Cardiac fibroblast (primary cell): ENCODE measurements around the gene ANKS1B.
"Not testable (repeated sequence)": the region's sequence is repeated elsewhere in the genome, so short reads cannot be mapped to it uniquely, and the experiment has no call there.

Experiments used
- DNase-seq, 2 donors: peaks; one replicate each; pipeline versions ENCODE4 v3.0.0 to v3.0.0-alpha.2; 2010; ENCODE audit warnings: low read depth in 2 of 2
- H3K4me3 ChIP-seq, 2 donors: replicated peaks in 1 of 2; 1 replicate in 1 of 2; 2 replicates in 1 of 2; pipeline ENCODE4 v1.5.1; 2011; ENCODE audit warnings: low read depth in 2 of 2, low read length in 2 of 2, mild to moderate bottlenecking in 2 of 2, moderate library complexity in 1 of 2
- TF ChIP-seq, protein P1 (sequence below): IDR thresholded peaks from one replicate; pipeline ENCODE4 v1.5.1; 2011; ENCODE audit warnings: low read depth, mild to moderate bottlenecking, low read length, inconsistent platforms

ANKS1B gene

DNA sequence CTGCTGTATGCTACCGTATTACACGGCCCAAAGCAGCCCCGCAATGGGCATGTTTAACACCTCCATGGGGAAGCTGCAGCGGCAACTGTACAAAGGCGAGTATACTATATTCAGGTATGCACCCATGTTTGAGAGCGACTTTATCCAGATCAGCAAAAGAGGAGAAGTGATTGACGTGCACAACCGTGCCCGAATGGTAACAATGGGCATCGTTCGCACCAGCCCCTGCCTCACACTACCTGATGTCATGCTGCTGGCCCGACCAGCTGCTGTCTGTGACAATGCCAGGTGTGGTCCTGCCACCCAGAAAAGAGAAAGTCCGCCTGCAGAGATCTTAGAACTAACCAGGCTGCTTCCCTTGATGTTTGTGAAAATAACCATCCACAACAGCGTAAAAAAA is 336.6 kb downstream of the ANKS1B start:
- TF ChIP-seq, protein P1, sequence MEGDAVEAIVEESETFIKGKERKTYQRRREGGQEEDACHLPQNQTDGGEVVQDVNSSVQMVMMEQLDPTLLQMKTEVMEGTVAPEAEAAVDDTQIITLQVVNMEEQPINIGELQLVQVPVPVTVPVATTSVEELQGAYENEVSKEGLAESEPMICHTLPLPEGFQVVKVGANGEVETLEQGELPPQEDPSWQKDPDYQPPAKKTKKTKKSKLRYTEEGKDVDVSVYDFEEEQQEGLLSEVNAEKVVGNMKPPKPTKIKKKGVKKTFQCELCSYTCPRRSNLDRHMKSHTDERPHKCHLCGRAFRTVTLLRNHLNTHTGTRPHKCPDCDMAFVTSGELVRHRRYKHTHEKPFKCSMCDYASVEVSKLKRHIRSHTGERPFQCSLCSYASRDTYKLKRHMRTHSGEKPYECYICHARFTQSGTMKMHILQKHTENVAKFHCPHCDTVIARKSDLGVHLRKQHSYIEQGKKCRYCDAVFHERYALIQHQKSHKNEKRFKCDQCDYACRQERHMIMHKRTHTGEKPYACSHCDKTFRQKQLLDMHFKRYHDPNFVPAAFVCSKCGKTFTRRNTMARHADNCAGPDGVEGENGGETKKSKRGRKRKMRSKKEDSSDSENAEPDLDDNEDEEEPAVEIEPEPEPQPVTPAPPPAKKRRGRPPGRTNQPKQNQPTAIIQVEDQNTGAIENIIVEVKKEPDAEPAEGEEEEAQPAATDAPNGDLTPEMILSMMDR = no peak
- no peak for DNase-seq
- H3K4me3 ChIP-seq = no peak overlapping the region

DNA sequence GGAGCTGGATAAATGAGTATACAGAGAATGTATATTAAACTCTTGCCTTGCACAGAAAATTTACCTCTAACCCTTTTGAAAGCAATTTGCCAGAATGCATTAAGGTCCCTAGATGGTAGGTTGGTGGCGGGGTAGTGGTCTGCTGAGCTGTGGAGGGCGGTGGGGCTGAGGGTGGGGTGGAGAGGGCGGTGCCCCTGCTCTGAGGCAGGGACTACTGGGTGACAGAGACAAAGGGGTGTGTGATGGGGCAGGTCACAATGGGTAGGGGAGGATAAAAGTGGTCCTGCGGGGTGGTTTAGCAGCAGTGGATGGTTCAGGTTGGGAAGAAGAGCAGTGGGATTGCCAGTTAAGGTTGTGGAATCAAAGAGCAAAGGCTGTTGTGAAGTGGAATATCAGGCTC is 337.3 kb downstream of the ANKS1B start, which contains the start of gene GARIN6:
GARIN6 (plus strand) TSS at position 301 of the 400 bp plus-strand sequence. CDS start 422 bp downstream, outside the sequence.
- no peak within 1 kb of the TSS for H3K4me3 ChIP-seq
- no peak for DNase-seq
- TF ChIP-seq, protein P1 = no peak

DNA sequence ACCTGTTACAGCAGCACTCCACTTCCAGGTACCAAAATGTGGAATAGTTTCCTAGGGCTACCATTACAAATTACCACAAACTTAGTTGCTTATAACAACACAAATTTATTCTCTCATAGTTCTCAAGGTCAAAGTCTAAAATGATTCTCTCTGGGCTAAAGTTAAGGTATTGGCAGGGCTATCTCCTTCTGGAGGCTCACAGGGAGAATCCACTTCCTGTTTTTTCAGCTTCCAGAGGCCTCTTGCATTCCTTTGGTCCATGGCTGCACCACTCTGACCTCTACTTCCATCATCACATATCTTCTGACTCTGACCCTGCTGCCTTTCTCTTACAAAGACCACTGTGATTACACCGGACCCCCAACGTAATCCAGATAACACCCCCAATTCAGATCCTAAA is 340.1 kb downstream of the ANKS1B start:
- no peak overlapping the region for H3K4me3 ChIP-seq
- DNase-seq = no peak
- TF ChIP-seq, protein P1 = no peak

DNA sequence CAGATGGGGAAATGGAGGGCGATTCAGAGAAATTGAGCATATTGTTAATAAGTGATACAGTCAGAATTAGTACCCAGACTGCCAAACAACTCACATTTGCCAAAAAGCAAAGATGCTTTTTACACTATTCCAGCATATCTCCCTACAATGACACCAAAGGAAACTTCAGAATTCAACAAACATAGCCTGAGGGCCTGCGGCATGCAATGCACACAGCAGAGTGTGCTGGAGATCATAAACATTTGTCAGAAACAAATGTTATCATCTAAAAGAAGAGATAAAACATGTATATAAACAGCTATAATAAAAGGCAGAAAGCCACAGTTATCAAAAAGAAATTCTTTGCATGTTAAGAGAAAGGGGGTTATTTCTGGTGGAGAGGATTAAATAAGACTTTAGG is 357.3 kb downstream of the ANKS1B start:
- TF ChIP-seq, protein P1 = no peak
- H3K4me3 ChIP-seq = no peak overlapping the region
- no peak for DNase-seq

DNA sequence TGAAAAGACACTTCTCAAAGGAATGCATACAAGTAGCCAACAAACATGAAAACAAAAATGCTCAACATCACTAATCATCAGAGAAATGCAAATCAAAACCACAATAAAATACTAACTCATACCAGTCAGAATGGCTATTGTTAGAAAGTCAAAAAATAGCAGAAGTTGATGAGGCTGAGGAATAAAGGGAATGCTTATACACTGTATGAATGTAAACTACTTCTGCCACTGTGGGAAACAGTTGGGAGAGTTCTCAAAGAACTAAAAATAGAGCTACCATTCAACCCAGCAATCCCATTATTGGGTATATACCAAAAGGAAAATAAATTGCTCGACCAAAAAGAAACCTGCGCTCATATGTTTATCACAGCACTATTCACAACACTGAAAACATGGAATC is 360.1 kb downstream of the ANKS1B start:
- not testable (repeated sequence) for DNase-seq, H3K4me3 ChIP-seq

DNA sequence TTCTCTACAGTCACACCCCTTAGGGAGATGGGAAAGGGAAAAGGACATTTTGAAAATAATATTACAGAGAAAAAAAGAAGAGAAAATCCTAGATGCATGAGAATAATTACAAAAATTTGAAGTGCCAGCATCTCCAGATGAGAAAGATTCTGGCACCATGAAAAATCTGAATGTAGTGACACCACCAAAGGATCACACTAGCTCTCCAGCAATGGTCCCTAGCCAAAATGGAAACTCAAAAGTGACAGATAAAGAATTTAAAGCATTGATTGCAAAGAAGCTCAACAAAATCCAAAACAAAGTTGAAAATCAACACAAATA is 364.6 kb downstream of the ANKS1B start:
- no peak overlapping the region for H3K4me3 ChIP-seq
- no peak for DNase-seq
- TF ChIP-seq, protein P1 = no peak

DNA sequence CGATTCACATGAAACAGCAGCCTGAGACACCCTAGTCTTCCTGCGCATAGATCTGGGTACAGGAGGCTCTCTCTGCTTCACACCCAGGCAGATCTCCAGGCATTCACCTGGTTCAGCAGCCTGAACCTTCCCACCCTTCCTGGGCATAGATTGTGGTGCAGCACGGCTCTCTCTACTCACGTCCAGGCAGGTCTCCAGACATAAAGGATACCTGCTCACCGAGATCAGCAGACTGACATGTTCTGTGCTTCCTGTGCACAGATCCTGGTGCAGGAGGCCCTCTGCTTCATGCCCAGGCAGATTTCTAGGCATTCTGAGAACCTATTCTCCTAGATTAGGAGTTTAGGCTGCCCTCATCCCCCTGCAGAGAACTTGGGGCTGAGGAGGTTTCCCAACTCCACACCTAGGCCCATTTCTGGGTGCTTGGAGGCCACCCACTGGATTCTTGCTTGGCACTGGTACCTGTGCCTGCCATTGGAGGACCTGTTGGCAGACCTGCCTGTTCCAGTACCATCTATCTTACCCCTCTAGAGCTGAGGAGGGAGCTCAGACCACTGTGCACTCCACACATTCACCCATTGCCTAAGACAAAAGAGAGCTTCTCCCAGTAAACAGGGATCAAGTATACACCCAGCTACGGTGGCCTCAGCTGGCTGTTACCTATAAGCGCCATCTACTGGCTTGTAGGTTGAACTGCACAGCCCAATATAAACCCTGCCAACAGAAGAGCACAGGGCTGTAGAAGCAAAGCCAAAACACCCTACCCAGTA is 365.2 kb downstream of the ANKS1B start:
- no peak overlapping the region for H3K4me3 ChIP-seq
- TF ChIP-seq, protein P1 = peak; percentile 60
- peak; percentile 27 to 31 for DNase-seq
